HepG2 (cell line): ENCODE measurements around the gene PALM. TPM values are rescaled to one million over a fixed set of nuclear protein-coding genes. Genes with fewer than 3 reads are reported as not detected.

ENCODE experiments used
- BORCS8-MEF2B ChIP-seq: sonication (generic); formaldehyde crosslinking; IDR thresholded peaks from 2 replicates; pipeline ENCODE4 v1.8.0; 2022; ENCODE audit warnings: mild to moderate bottlenecking, missing genetic modification reagents
- ETV5 ChIP-seq: IDR thresholded peaks from 2 replicates; pipeline ENCODE4 v1.6.1; 2018; ENCODE audit warnings: missing biosample characterization, missing genetic modification reagents, inconsistent platforms, borderline replicate concordance
- GABPA ChIP-seq, 2 experiments: IDR thresholded peaks; 2 replicates each; pipeline ENCODE4 v1.6.1; 2011 to 2016; ENCODE audit warnings: low read depth in 2 of 2, low read length in 1 of 2, missing biosample characterization in 1 of 2, missing genetic modification characterization in 1 of 2
- GABPB1 ChIP-seq: IDR thresholded peaks from 2 replicates; pipeline ENCODE4 v1.6.1; 2016; ENCODE audit warnings: mild to moderate bottlenecking, missing genetic modification reagents, moderate library complexity, missing compliant biosample characterization
- HNRNPK ChIP-seq: fragments of 200-400 bp; formaldehyde crosslinking; IDR thresholded peaks from 2 replicates; pipeline ENCODE4 v1.6.1; 2018; ENCODE audit warnings: low read length, low read depth, moderate library complexity, mild to moderate bottlenecking; ENCODE audit not compliant: poor library complexity, severe bottlenecking
- HOXA3 ChIP-seq: sonication (generic); formaldehyde crosslinking; IDR thresholded peaks from 2 replicates; pipeline ENCODE4 v1.5.0; 2020; ENCODE audit warnings: missing genetic modification reagents
- LCORL ChIP-seq, 2 experiments: fragments of 450-650 bp in 1 of 2; sonication (generic) in 1 of 2; formaldehyde crosslinking in 1 of 2; IDR thresholded peaks; 2 replicates each; pipeline versions ENCODE4 v1.5.0 to v1.6.1; 2017 to 2020; ENCODE audit warnings: antibody characterized with exemption in 1 of 2, missing genetic modification reagents in 1 of 2
- RBAK ChIP-seq: sonication (generic); formaldehyde crosslinking; IDR thresholded peaks from 2 replicates; pipeline ENCODE4 v1.5.1; 2020; ENCODE audit warnings: mild to moderate bottlenecking, missing genetic modification reagents
- RFXAP ChIP-seq: sonication (generic); formaldehyde crosslinking; IDR thresholded peaks from 2 replicates; pipeline ENCODE4 v1.4.0; 2020; ENCODE audit warnings: missing genetic modification reagents, borderline replicate concordance
- SALL1 ChIP-seq: sonication (generic); formaldehyde crosslinking; IDR thresholded peaks from 2 replicates; pipeline ENCODE4 v1.8.0; 2022; ENCODE audit warnings: mild to moderate bottlenecking, missing genetic modification reagents
- SP1 ChIP-seq, 2 experiments: fragments of 450-650 bp in 1 of 2; sonication (generic) in 1 of 2; formaldehyde crosslinking in 1 of 2; IDR thresholded peaks; 2 replicates each; pipeline versions ENCODE4 v1.4.0 to v1.6.1; 2016 to 2020; ENCODE audit warnings: missing genetic modification reagents in 1 of 2
- SUZ12 ChIP-seq: fragments of 150-350 bp; IDR thresholded peaks from 2 replicates; pipeline ENCODE4 v1.6.1; 2014; ENCODE audit warnings: low read depth, low read length
- TEAD2 ChIP-seq: sonication (generic); formaldehyde crosslinking; IDR thresholded peaks from 2 replicates; pipeline ENCODE4 v1.9.0; 2021; ENCODE audit warnings: missing genetic modification reagents
- ZKSCAN5 ChIP-seq: sonication (generic); formaldehyde crosslinking; IDR thresholded peaks from 2 replicates; pipeline ENCODE4 v1.5.1; 2020; ENCODE audit warnings: mild to moderate bottlenecking, missing genetic modification reagents
- ZMYM4 ChIP-seq: sonication (generic); formaldehyde crosslinking; IDR thresholded peaks from 2 replicates; pipeline ENCODE4 v1.8.1; 2023; ENCODE audit warnings: mild to moderate bottlenecking, missing genetic modification reagents
- ZNF333 ChIP-seq: sonication (generic); formaldehyde crosslinking; IDR thresholded peaks from 2 replicates; pipeline ENCODE4 v1.4.0; 2020; ENCODE audit warnings: mild to moderate bottlenecking, missing genetic modification reagents, borderline replicate concordance
- ZNF629 ChIP-seq: sonication (generic); formaldehyde crosslinking; conservative IDR thresholded peaks from 2 replicates; pipeline ENCODE4 v1.5.0; 2020; ENCODE audit warnings: missing genetic modification reagents
- ZNF670 ChIP-seq: sonication (generic); formaldehyde crosslinking; IDR thresholded peaks from 2 replicates; pipeline ENCODE4 v1.8.0; 2022; ENCODE audit warnings: mild to moderate bottlenecking, missing genetic modification reagents, borderline replicate concordance
- ZNF83 ChIP-seq: sonication (generic); formaldehyde crosslinking; IDR thresholded peaks from 2 replicates; pipeline ENCODE4 v1.4.0; 2020; ENCODE audit warnings: missing genetic modification reagents, mild to moderate bottlenecking, borderline replicate concordance
- polyA plus RNA-seq, 8 experiments: library from polyadenylated mRNA; depleted of rRNA in 3 of 8; stranded (reverse) in 7 of 8; unstranded in 1 of 8; fragments of >200 nt; fragmentation: Illumina TruSeq in 4 of 8; extraction: Trizol in 4 of 8; gene quantifications; 2 replicates each; pipeline versions ENCODE4 v1.2.1 to v1.2.3, GENCODE V29; 2011 to 2016; ENCODE audit warnings: low read depth in 4 of 8, missing spikeins in 1 of 8, mixed read lengths in 1 of 8; ENCODE audit not compliant: insufficient read depth in 1 of 8
- total RNA-seq, 5 experiments: library from RNA; depleted of rRNA; stranded (reverse); fragments of >200 nt; fragmentation: Illumina TruSeq; extraction: Trizol; gene quantifications; 2 replicates each; pipeline ENCODE4 v1.2.3, GENCODE V29; 2016; ENCODE audit warnings: low read depth in 1 of 5
- TF ChIP-seq, protein P1 (sequence below): sonication (generic); formaldehyde crosslinking; IDR thresholded peaks from 2 replicates; pipeline ENCODE4 v1.5.1; 2020; ENCODE audit warnings: mild to moderate bottlenecking, missing genetic modification reagents, moderate library complexity
- TF ChIP-seq, protein P2 (sequence below), 2 experiments: sonication (generic) in 1 of 2; formaldehyde crosslinking in 1 of 2; IDR thresholded peaks; 2 replicates each; pipeline versions ENCODE4 v1.5.1 to v1.6.1; 2011 to 2020; ENCODE audit warnings: borderline replicate concordance in 1 of 2, low read depth in 1 of 2, low read length in 1 of 2, mild to moderate bottlenecking in 1 of 2, missing genetic modification reagents in 1 of 2, moderate library complexity in 1 of 2
- TF ChIP-seq, protein P3 (sequence below): sonication (generic); formaldehyde crosslinking; conservative IDR thresholded peaks from 2 replicates; pipeline ENCODE4 v1.4.0; 2020; ENCODE audit warnings: missing genetic modification reagents

PALM gene
- total and polyA plus RNA-seq, 2 of the 13 experiments (the other 11 are each of a cell fraction or from before 2014, with no cell fraction given): 4.0 to 9.7 TPM

DNA sequence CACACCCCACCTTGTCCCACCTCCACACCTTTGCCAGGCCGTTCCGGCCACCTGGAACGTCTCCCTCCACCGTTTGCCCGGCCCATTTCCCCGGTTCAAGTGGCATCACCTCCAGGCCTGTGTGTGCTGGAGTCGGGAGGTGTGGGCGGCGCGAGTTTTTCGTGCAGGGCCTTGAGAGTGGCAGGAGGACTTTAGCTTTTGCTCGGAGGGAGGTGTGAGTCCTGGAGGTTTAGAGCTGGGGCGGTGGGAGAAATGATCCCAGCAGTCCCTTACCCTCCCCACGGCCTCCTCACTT is 4.3 kb upstream of the PALM start (continued):
- TF ChIP-seq, protein P1, sequence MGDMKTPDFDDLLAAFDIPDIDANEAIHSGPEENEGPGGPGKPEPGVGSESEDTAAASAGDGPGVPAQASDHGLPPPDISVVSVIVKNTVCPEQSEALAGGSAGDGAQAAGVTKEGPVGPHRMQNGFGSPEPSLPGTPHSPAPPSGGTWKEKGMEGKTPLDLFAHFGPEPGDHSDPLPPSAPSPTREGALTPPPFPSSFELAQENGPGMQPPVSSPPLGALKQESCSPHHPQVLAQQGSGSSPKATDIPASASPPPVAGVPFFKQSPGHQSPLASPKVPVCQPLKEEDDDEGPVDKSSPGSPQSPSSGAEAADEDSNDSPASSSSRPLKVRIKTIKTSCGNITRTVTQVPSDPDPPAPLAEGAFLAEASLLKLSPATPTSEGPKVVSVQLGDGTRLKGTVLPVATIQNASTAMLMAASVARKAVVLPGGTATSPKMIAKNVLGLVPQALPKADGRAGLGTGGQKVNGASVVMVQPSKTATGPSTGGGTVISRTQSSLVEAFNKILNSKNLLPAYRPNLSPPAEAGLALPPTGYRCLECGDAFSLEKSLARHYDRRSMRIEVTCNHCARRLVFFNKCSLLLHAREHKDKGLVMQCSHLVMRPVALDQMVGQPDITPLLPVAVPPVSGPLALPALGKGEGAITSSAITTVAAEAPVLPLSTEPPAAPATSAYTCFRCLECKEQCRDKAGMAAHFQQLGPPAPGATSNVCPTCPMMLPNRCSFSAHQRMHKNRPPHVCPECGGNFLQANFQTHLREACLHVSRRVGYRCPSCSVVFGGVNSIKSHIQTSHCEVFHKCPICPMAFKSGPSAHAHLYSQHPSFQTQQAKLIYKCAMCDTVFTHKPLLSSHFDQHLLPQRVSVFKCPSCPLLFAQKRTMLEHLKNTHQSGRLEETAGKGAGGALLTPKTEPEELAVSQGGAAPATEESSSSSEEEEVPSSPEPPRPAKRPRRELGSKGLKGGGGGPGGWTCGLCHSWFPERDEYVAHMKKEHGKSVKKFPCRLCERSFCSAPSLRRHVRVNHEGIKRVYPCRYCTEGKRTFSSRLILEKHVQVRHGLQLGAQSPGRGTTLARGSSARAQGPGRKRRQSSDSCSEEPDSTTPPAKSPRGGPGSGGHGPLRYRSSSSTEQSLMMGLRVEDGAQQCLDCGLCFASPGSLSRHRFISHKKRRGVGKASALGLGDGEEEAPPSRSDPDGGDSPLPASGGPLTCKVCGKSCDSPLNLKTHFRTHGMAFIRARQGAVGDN: peak; percentile 11
- TF ChIP-seq, protein P2, sequence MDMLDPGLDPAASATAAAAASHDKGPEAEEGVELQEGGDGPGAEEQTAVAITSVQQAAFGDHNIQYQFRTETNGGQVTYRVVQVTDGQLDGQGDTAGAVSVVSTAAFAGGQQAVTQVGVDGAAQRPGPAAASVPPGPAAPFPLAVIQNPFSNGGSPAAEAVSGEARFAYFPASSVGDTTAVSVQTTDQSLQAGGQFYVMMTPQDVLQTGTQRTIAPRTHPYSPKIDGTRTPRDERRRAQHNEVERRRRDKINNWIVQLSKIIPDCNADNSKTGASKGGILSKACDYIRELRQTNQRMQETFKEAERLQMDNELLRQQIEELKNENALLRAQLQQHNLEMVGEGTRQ (IDR thresholded peaks at IDR 0.05; ENCODE audit: low read depth, low read length): no peak
- TF ChIP-seq, protein P2 (CRISPR knock-in tag; IDR thresholded peaks at IDR 0.05; ENCODE audit: borderline replicate concordance): no peak
- TF ChIP-seq ZKSCAN5 (CRISPR knock-in tag) (peak; percentile 56; the same call in 1 of the 2 replicates), BORCS8-MEF2B (CRISPR knock-in tag) (peak; percentile 68; the same call in 1 of the 2 replicates), LCORL (IDR thresholded peaks at IDR 0.05) (no peak), LCORL (CRISPR knock-in tag; IDR thresholded peaks at IDR 0.05) (0 out of 2 replicates have a peak, but pooled peaks have one; percentile 29), GABPB1 (CRISPR knock-in tag) (no peak), ZMYM4 (0 out of 2 replicates have a peak, but pooled peaks have one; percentile 52), GABPA (IDR thresholded peaks at IDR 0.05; ENCODE audit: low read depth, low read length) (no peak), GABPA (CRISPR knock-in tag; IDR thresholded peaks at IDR 0.05; ENCODE audit: low read depth) (no peak), HNRNPK (no peak), SP1 (IDR thresholded peaks at IDR 0.05) (no peak), SP1 (CRISPR knock-in tag; IDR thresholded peaks at IDR 0.05) (no peak), ETV5 (CRISPR knock-in tag) (no peak), SALL1 (no peak), ZNF670 (0 out of 2 replicates have a peak, but pooled peaks have one; percentile 62), SUZ12 (no peak), RFXAP (CRISPR knock-in tag) (0 out of 2 replicates have a peak, but pooled peaks have one; percentile 29), ZNF333 (0 out of 2 replicates have a peak, but pooled peaks have one; percentile 36), ZNF629 (0 out of 2 replicates have a peak, but pooled peaks have one; percentile 14), HOXA3 (CRISPR knock-in tag) (peak; percentile 3; the same call in 1 of the 2 replicates), RBAK (CRISPR knock-in tag) (0 out of 2 replicates have a peak, but pooled peaks have one; percentile 31), ZNF83 (0 out of 2 replicates have a peak, but pooled peaks have one; percentile 28), TEAD2 (CRISPR knock-in tag) (no peak)
- TF ChIP-seq, protein P3, sequence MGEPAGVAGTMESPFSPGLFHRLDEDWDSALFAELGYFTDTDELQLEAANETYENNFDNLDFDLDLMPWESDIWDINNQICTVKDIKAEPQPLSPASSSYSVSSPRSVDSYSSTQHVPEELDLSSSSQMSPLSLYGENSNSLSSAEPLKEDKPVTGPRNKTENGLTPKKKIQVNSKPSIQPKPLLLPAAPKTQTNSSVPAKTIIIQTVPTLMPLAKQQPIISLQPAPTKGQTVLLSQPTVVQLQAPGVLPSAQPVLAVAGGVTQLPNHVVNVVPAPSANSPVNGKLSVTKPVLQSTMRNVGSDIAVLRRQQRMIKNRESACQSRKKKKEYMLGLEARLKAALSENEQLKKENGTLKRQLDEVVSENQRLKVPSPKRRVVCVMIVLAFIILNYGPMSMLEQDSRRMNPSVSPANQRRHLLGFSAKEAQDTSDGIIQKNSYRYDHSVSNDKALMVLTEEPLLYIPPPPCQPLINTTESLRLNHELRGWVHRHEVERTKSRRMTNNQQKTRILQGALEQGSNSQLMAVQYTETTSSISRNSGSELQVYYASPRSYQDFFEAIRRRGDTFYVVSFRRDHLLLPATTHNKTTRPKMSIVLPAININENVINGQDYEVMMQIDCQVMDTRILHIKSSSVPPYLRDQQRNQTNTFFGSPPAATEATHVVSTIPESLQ (CRISPR knock-in tag): no peak
